Ascending aorta (tissue), 2 donors: ENCODE results near the gene TALDO1. TPM values are rescaled to one million over a fixed set of nuclear protein-coding genes. Genes with fewer than 3 reads are reported as not detected.

Experiments
- DNase-seq, 2 donors: peaks; one replicate each; pipeline ENCODE4 v3.0.0-alpha.2; 2019; ENCODE audit warnings: low spot score in 2 of 2
- H3K27ac ChIP-seq, 2 donors: fragments of 200-600 bp; sonication (generic); one replicate each; pipeline ENCODE4 v1.5.1; 2016 to 2017; ENCODE audit warnings: mild to moderate bottlenecking in 1 of 2
- H3K27me3 ChIP-seq: fragments of 200-600 bp; sonication (generic); one replicate; pipeline ENCODE4 v1.5.1; 2017
- H3K36me3 ChIP-seq, 2 donors: fragments of 200-600 bp; sonication (generic); one replicate each; pipeline ENCODE4 v1.5.1; 2016
- H3K4me1 ChIP-seq, 2 donors: fragments of 200-600 bp; sonication (generic); one replicate each; pipeline ENCODE4 v1.5.1; 2016 to 2017; ENCODE audit warnings: mild to moderate bottlenecking in 1 of 2
- H3K4me3 ChIP-seq, 2 donors: fragments of 200-600 bp; sonication (generic); one replicate each; pipeline ENCODE4 v1.5.1; 2016 to 2017; ENCODE audit warnings: mild to moderate bottlenecking in 1 of 2
- H3K9me3 ChIP-seq, 2 donors: fragments of 200-600 bp; sonication (generic); one replicate each; pipeline ENCODE4 v1.5.1; 2016
- CTCF ChIP-seq, 3 experiments: fragments of 200-600 bp in 2 of 3; fragments of 450-650 bp in 1 of 3; sonication (generic) in 2 of 3; IDR thresholded peaks; one replicate each; pipeline ENCODE4 v1.5.1; 2016 to 2019; ENCODE audit warnings: antibody characterized with exemption in 3 of 3, mild to moderate bottlenecking in 1 of 3, moderate library complexity in 1 of 3
- intact Hi-C: fragments of 100-400 bp; cut with DNase I; formaldehyde crosslinking; loops from one replicate; pipeline ENCODE4 v1.15.1; 2023
- total RNA-seq: library from RNA; depleted of rRNA; stranded (reverse); fragments of >200 nt; gene quantifications from one replicate; pipeline ENCODE4 v1.1.0, GENCODE V29; 2016

The TALDO1 gene
- total RNA-seq, 1 donor from 2014 or later = 245 TPM

- H3K9me3 ChIP-seq = no peaks in the 10 kb centered on the region
- H3K4me1 ChIP-seq = peaks cover 23 to 28% of the 10 kb centered on the region in 2 donors
- no peak overlapping the region for H3K4me3 ChIP-seq
- DNase-seq = no peak
- no peak overlapping the region for H3K27ac ChIP-seq
- TF ChIP-seq CTCF (IDR thresholded peaks at IDR 0.05) = no peak
- no peaks in the 10 kb centered on the region for H3K27me3 ChIP-seq
- peaks cover 13 to 23% of the 10 kb centered on the region in 2 donors for H3K36me3 ChIP-seq
- intact Hi-C loops = no loop called here
Observed at GRCh38 chr11:801097-801780, 54.0 kb downstream of the TALDO1 start.

- no peak overlapping the region for H3K27ac ChIP-seq
Observed at GRCh38 chr11:802018-802617, 54.9 kb downstream of the TALDO1 start.

GRCh38 chr11:802693-803466 is 55.6 kb downstream of the TALDO1 start:
- no peaks in the 10 kb centered on the region for H3K9me3 ChIP-seq
- peaks cover 13 to 23% of the 10 kb centered on the region in 2 donors for H3K36me3 ChIP-seq
- DNase-seq = no peak
- no peak overlapping the region for H3K27ac ChIP-seq
- no peak for TF ChIP-seq CTCF (IDR thresholded peaks at IDR 0.05)
- no peak overlapping the region for H3K4me3 ChIP-seq
- intact Hi-C loops = no loop called here
- peaks cover 14 to 18% of the 10 kb centered on the region in 2 donors for H3K4me1 ChIP-seq
- H3K27me3 ChIP-seq = no peaks in the 10 kb centered on the region

More at GRCh38 chr11:802018-802617, 54.9 kb downstream of the TALDO1 start:
- Histone ChIP-seq H3K36me3 (peaks cover 13 to 23% of the 10 kb centered on the region in 2 donors), H3K4me3 (no peak overlapping the region), H3K9me3 (no peaks in the 10 kb centered on the region), H3K4me1 (peaks cover 15 to 19% of the 10 kb centered on the region in 2 donors), H3K27me3 (no peaks in the 10 kb centered on the region)
- DNase-seq = no peak
- intact Hi-C loops = no loop called here
- no peak for TF ChIP-seq CTCF (IDR thresholded peaks at IDR 0.05)

GRCh38 chr11:803467-803742 is 56.1 kb downstream of the TALDO1 start:
- intact Hi-C loops = no loop called here
- no peaks in the 10 kb centered on the region for H3K27me3 ChIP-seq
- no peak overlapping the region for H3K27ac ChIP-seq
- H3K4me3 ChIP-seq = no peak overlapping the region
- no peak for TF ChIP-seq CTCF (IDR thresholded peaks at IDR 0.05)
- no peak for DNase-seq
- H3K4me1 ChIP-seq = peaks cover 13 to 18% of the 10 kb centered on the region in 2 donors
- H3K9me3 ChIP-seq = no peaks in the 10 kb centered on the region
- peaks cover 13 to 23% of the 10 kb centered on the region in 2 donors for H3K36me3 ChIP-seq

- intact Hi-C loops = no loop called here
Observed at GRCh38 chr11:803770-804598, 56.7 kb downstream of the TALDO1 start.

More at GRCh38 chr11:803770-804598, 56.7 kb downstream of the TALDO1 start:
- TF ChIP-seq CTCF (IDR thresholded peaks at IDR 0.05) = no peak
- peak overlapping the region in 1 of 2 donors; percentile 95 for H3K27ac ChIP-seq
- no peaks in the 10 kb centered on the region for H3K27me3 ChIP-seq
- H3K9me3 ChIP-seq = no peaks in the 10 kb centered on the region
- H3K4me1 ChIP-seq = peaks cover 18 to 22% of the 10 kb centered on the region in 2 donors
- peaks cover 13 to 23% of the 10 kb centered on the region in 2 donors for H3K36me3 ChIP-seq
- peak overlapping the region; percentile 57 to 72 for H3K4me3 ChIP-seq
- DNase-seq = no peak
